Right lobe of liver (tissue), 4 donors: ENCODE measurements around the gene SHF.

Source experiments
- POLR2A ChIP-seq: fragments of 450-650 bp; IDR thresholded peaks from one replicate; pipeline ENCODE4 v1.6.1; 2017; ENCODE audit warnings: antibody characterized with exemption, mild to moderate bottlenecking
- TF ChIP-seq, protein P1 (sequence below), 4 donors: fragments of 200-600 bp in 3 of 4; fragments of 450-650 bp in 1 of 4; IDR thresholded peaks; one replicate each; pipeline versions ENCODE4 v1.5.1 to v1.8.0; 2016 to 2022; ENCODE audit warnings: antibody characterized with exemption in 4 of 4, mild to moderate bottlenecking in 2 of 4
- donor health status: DM: no; HTN: no; CAD: no.
- donor health status: DM: no; HTN: no; CAD: no.
- donor health status: DM: no; HTN: yes; CAD: no.

DNA sequence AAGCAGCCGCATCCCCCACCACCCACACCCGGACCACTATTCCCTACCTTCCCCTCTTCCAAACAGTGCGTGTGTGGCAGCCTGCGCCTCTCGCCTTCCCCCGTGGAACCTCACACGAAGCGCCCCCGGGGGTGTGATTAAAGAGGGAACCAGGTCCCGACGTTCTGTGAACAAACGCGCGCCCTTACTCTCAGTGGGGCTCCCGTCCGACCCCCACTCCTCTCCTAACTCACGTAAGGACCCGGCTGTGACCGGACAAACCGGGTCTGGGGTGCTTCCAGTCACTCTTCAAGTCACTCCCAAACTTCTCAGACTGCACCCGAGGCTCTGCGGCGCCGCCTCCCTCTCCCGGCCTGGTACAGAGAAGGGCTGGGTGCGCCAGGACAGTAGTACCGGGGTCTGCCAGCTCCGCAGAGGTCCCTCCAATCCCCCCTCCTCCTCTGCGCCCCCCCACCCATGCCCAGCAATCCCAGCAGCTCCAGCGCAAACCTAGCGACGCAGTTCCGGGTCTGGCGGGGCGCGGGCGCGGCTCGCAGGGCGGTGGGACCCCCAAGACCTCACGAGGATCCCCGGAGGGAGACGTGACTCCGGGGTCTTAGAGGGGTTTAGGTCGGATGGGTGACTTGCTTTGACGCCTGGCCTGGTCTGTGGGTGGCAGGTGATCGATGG is 58.7 kb downstream of the SHF start:
- TF ChIP-seq POLR2A, result no peak
- TF ChIP-seq, protein P1, sequence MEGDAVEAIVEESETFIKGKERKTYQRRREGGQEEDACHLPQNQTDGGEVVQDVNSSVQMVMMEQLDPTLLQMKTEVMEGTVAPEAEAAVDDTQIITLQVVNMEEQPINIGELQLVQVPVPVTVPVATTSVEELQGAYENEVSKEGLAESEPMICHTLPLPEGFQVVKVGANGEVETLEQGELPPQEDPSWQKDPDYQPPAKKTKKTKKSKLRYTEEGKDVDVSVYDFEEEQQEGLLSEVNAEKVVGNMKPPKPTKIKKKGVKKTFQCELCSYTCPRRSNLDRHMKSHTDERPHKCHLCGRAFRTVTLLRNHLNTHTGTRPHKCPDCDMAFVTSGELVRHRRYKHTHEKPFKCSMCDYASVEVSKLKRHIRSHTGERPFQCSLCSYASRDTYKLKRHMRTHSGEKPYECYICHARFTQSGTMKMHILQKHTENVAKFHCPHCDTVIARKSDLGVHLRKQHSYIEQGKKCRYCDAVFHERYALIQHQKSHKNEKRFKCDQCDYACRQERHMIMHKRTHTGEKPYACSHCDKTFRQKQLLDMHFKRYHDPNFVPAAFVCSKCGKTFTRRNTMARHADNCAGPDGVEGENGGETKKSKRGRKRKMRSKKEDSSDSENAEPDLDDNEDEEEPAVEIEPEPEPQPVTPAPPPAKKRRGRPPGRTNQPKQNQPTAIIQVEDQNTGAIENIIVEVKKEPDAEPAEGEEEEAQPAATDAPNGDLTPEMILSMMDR (IDR thresholded peaks at IDR 0.05), result no peak
